Measurements from ENCODE around the gene RIN3. TPM values are rescaled to one million over a fixed set of nuclear protein-coding genes. Genes with fewer than 3 reads are reported as not detected.
A peak's percentile ranks its signal among the peaks of the same experiment; 100 is the strongest.

RIN3 gene
- total RNA-seq, 1 experiment from 2014 or later = 1.5 TPM

DNA sequence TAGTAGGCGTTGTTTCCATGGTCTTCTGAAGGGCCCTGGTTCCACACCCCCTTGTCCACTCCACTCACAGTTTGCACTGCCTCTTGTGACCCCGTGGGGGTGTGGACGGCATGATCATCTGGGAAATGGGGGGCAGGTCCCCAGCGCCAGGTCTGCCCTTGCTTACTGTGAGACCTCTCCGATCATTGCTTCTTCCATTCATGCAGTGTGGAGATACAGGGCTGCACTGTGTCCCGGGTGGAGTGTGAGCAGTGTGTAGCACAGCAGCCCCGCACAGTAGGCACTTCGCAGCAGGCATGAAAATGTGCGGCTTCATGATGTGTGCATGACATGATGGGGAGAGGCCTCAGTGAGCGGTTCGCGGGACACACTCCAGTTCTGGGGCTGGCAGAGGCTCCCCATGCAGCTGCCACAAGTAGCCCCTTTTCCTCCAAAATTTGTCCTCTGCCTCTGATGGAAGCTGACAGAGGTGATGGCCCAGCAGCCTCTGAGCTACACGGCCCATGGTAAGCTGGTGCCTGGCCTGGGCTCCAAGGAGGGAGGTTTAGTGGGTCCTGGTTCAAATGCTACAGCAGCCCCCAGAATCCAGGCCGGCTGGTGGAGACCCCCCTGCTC is 15.0 kb downstream of the RIN3 start:
- H2BK12ac ChIP-seq (ENCODE audit: insufficient read length, low read depth, low read length) = no peak overlapping the region
- TF ChIP-seq, protein P1, sequence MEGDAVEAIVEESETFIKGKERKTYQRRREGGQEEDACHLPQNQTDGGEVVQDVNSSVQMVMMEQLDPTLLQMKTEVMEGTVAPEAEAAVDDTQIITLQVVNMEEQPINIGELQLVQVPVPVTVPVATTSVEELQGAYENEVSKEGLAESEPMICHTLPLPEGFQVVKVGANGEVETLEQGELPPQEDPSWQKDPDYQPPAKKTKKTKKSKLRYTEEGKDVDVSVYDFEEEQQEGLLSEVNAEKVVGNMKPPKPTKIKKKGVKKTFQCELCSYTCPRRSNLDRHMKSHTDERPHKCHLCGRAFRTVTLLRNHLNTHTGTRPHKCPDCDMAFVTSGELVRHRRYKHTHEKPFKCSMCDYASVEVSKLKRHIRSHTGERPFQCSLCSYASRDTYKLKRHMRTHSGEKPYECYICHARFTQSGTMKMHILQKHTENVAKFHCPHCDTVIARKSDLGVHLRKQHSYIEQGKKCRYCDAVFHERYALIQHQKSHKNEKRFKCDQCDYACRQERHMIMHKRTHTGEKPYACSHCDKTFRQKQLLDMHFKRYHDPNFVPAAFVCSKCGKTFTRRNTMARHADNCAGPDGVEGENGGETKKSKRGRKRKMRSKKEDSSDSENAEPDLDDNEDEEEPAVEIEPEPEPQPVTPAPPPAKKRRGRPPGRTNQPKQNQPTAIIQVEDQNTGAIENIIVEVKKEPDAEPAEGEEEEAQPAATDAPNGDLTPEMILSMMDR (conservative IDR thresholded peaks at IDR 0.05) = no peak
- H3K4ac ChIP-seq (ENCODE audit: low read depth, low read length) = no peak overlapping the region
- H2BK5ac ChIP-seq (ENCODE audit: insufficient read length, low read length) = no peak overlapping the region
- Mint-ChIP-seq H3K4me1 (no peaks in the 10 kb centered on the region), H3K27me3 (ENCODE audit: low read depth) (no peaks in the 10 kb centered on the region), H3K4me3 (no peak overlapping the region), H3K27ac (no peak overlapping the region), H3K36me3 (ENCODE audit: insufficient read depth in 1 of 3, low read depth in 3 of 3) (no peaks in the 10 kb centered on the region), H3K9me3 (no peaks in the 10 kb centered on the region)
- DNase-seq = no peak
- H3K79me2 ChIP-seq (ENCODE audit: insufficient read depth, low read length) = no peaks in the 10 kb centered on the region
- no peak overlapping the region for H2BK20ac ChIP-seq (ENCODE audit: low read depth, low read length, poor library complexity, severe bottlenecking)
- H3K27ac ChIP-seq (ENCODE audit: insufficient read length, low read depth, low read length) = no peak overlapping the region
- H4K20me1 ChIP-seq (ENCODE audit: control insufficient read depth, insufficient read depth, insufficient read length) = no peaks in the 10 kb centered on the region
- no peak overlapping the region for H3K9ac ChIP-seq (ENCODE audit: extremely low read depth, insufficient read length, low read length)
- H4K8ac ChIP-seq (replicated peaks; ENCODE audit: insufficient read length, low read depth, low read length) = no peak overlapping the region
- H3K79me1 ChIP-seq (ENCODE audit: insufficient read depth, low read depth, low read length, poor library complexity, severe bottlenecking) = no peaks in the 10 kb centered on the region
- H2AK5ac ChIP-seq (ENCODE audit: insufficient read length, low read length) = no peak overlapping the region
- H2BK15ac ChIP-seq (ENCODE audit: low read depth, low read length) = no peak overlapping the region
- no peak overlapping the region for H3K4me2 ChIP-seq (ENCODE audit: insufficient read depth, insufficient read length, low read length)
- no peak overlapping the region for H3K23ac ChIP-seq (ENCODE audit: insufficient read length, low read depth, low read length)
- H3T11ph ChIP-seq (ENCODE audit: low read length) = no peak overlapping the region
- no peak overlapping the region for H2BK120ac ChIP-seq (ENCODE audit: low read depth, low read length, poor library complexity, severe bottlenecking)
- H4K91ac ChIP-seq (ENCODE audit: insufficient read length, low read depth, low read length) = no peak overlapping the region
- H3K27me3 ChIP-seq (ENCODE audit: insufficient read depth, low read length) = no peaks in the 10 kb centered on the region
- no peak overlapping the region for H3K56ac ChIP-seq (ENCODE audit: insufficient read length, low read depth, low read length)
- H4K5ac ChIP-seq (ENCODE audit: insufficient read length, low read depth, low read length) = no peak overlapping the region
- no peak overlapping the region for H2AFZ ChIP-seq (ENCODE audit: low read length)
- peaks cover 2% of the 10 kb centered on the region; the same call in 1 of the 2 replicates for H3K4me1 ChIP-seq (ENCODE audit: insufficient read depth, low read length)
- H3K23me2 ChIP-seq (ENCODE audit: insufficient read length, low read depth, low read length, poor library complexity, severe bottlenecking) = no peaks in the 10 kb centered on the region
- H3K9me3 ChIP-seq (ENCODE audit: control insufficient read depth, low read depth, low read length) = no peaks in the 10 kb centered on the region
- no peak overlapping the region for H3K18ac ChIP-seq (ENCODE audit: insufficient read length, low read depth, low read length)
- no CpG with 5 or more reads among the region's 14 CpGs for WGBS (ENCODE audit: extremely low coverage, insufficient read length, low lambda C conversion rate)
- peak overlapping the region; percentile 1; the same call in 1 of the 2 replicates for H3K14ac ChIP-seq (ENCODE audit: insufficient read depth, low read length)
